Glutamatergic neuron (in vitro differentiated cells): ENCODE data around the gene COL5A3. TPM values are rescaled to one million over a fixed set of nuclear protein-coding genes. Genes with fewer than 3 reads are reported as not detected.

Experiments used
- DNase-seq: peaks from one replicate; pipeline ENCODE4 v3.0.0; 2022
- H3K27ac Mint-ChIP-seq: one replicate; pipeline ENCODE4 v1.8.0; 2020; ENCODE audit warnings: mild to moderate bottlenecking, mixed read lengths, inconsistent platforms; ENCODE audit not compliant: unreplicated experiment
- H3K27me3 Mint-ChIP-seq: one replicate; pipeline ENCODE4 v1.8.0; 2020; ENCODE audit warnings: mild to moderate bottlenecking, moderate library complexity, mixed read lengths, inconsistent platforms; ENCODE audit not compliant: unreplicated experiment
- H3K36me3 Mint-ChIP-seq: one replicate; pipeline ENCODE4 v1.8.0; 2020; ENCODE audit warnings: mild to moderate bottlenecking, mixed read lengths, inconsistent platforms; ENCODE audit not compliant: unreplicated experiment
- H3K4me1 Mint-ChIP-seq: one replicate; pipeline ENCODE4 v1.8.0; 2020; ENCODE audit warnings: mild to moderate bottlenecking, low read depth, mixed read lengths, inconsistent platforms; ENCODE audit not compliant: unreplicated experiment
- H3K4me3 Mint-ChIP-seq: one replicate; pipeline ENCODE4 v1.8.0; 2020; ENCODE audit warnings: mild to moderate bottlenecking, mixed read lengths, inconsistent platforms; ENCODE audit not compliant: unreplicated experiment
- H3K9me3 Mint-ChIP-seq: one replicate; pipeline ENCODE4 v1.8.0; 2020; ENCODE audit warnings: mild to moderate bottlenecking, moderate library complexity, mixed read lengths, inconsistent platforms; ENCODE audit not compliant: unreplicated experiment
- CTCF ChIP-seq: fragments of 200-600 bp; sonication (generic); IDR thresholded peaks from one replicate; pipeline ENCODE4 v1.5.0; 2021; ENCODE audit not compliant: partially characterized antibody, unreplicated experiment
- total RNA-seq: library from RNA; stranded (reverse); fragmentation: NEBNext Ultra II Directional; extraction: Animal tissue kit (Norgen Biotek cat#: 25700); gene quantifications from one replicate; pipeline ENCODE4 v1.2.1, GENCODE V29; 2021; ENCODE audit not compliant: unreplicated experiment

COL5A3 gene
- total RNA-seq, 1 donor from 2014 or later, result 0.10 TPM

- no peak for TF ChIP-seq CTCF
- Mint-ChIP-seq H3K4me3 (no peak overlapping the region), H3K9me3 (peaks cover 31% of the 10 kb centered on the region), H3K36me3 (peaks cover 17% of the 10 kb centered on the region), H3K4me1 (no peaks in the 10 kb centered on the region), H3K27ac (no peak overlapping the region), H3K27me3 (peaks cover 7% of the 10 kb centered on the region)
- no peak for DNase-seq
These were observed 33.1 kb upstream of the COL5A3 start for GRCh38 chr19:10043286-10043927.

- Mint-ChIP-seq H3K27me3 (peaks cover 10% of the 10 kb centered on the region), H3K36me3 (peaks cover 6% of the 10 kb centered on the region), H3K27ac (no peak overlapping the region), H3K4me3 (no peak overlapping the region), H3K9me3 (peaks cover 20% of the 10 kb centered on the region), H3K4me1 (no peaks in the 10 kb centered on the region)
- no peak for DNase-seq
- TF ChIP-seq CTCF, result no peak
These were observed 27.5 kb upstream of the COL5A3 start for GRCh38 chr19:10037809-10038208.

GRCh38 chr19:10037367-10037766 is 27.1 kb upstream of the COL5A3 start:
- H3K4me1 Mint-ChIP-seq, result no peaks in the 10 kb centered on the region
- peaks cover 17% of the 10 kb centered on the region for H3K9me3 Mint-ChIP-seq
- no peak for TF ChIP-seq CTCF
- H3K36me3 Mint-ChIP-seq, result peaks cover 6% of the 10 kb centered on the region
- no peak for DNase-seq
- no peak overlapping the region for H3K4me3 Mint-ChIP-seq
- H3K27ac Mint-ChIP-seq, result no peak overlapping the region
- H3K27me3 Mint-ChIP-seq, result peaks cover 10% of the 10 kb centered on the region

- Mint-ChIP-seq H3K27ac (no peak overlapping the region), H3K4me3 (no peak overlapping the region), H3K9me3 (peaks cover 11% of the 10 kb centered on the region), H3K27me3 (peaks cover 10% of the 10 kb centered on the region), H3K4me1 (no peaks in the 10 kb centered on the region), H3K36me3 (peaks cover 6% of the 10 kb centered on the region)
- TF ChIP-seq CTCF, result no peak
- DNase-seq, result no peak
These were observed 26.3 kb upstream of the COL5A3 start for GRCh38 chr19:10036601-10037071.

- no peak for DNase-seq
- Mint-ChIP-seq H3K27me3 (peaks cover 7% of the 10 kb centered on the region), H3K27ac (no peak overlapping the region), H3K4me3 (no peak overlapping the region), H3K9me3 (peaks cover 3% of the 10 kb centered on the region), H3K4me1 (no peaks in the 10 kb centered on the region), H3K36me3 (no peaks in the 10 kb centered on the region)
- TF ChIP-seq CTCF, result no peak
These were observed 23.3 kb upstream of the COL5A3 start for GRCh38 chr19:10033614-10034013.
